22Rv1 (cell line): Measurements from ENCODE around the gene NELL2.

Source experiments
- ZFX ChIP-seq: fragments of 450-650 bp; IDR thresholded peaks from 2 replicates; pipeline ENCODE4 v1.6.1; 2017; ENCODE audit warnings: antibody characterized with exemption, borderline replicate concordance
- TF ChIP-seq, protein P1 (sequence below): fragments of 450-650 bp; IDR thresholded peaks from 2 replicates; pipeline ENCODE4 v1.5.1; 2017; ENCODE audit warnings: mild to moderate bottlenecking

DNA sequence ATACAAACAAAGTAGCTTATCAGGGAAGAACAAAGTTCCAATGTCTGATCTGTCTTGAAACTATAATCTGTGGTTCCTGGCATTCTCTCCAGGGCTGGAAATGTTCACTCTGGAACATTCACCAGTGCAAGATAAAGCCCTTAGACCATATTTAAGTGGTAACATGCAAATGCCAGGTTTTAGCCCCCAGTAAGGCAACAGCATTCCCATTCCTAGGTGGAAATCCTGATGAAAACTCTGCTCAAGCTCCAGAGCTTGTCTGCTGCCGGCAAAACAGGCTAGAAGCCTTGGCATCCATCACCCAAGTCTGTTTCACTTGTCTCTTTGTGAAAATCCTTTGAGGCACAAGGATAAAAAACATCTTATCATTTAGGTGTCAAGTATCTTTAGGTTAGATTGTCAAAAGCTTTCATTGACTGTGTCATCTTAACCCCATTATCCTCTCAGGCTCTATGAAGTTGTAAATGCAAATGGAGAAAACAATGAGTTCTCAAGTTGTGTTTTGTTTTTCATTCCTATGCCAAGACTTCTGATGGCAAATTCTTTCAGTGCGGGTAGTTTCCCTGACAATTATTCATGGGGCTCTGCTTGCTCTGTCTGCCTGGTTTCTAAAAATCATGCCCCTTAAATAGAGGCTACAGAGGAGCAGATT lies 344.7 kb downstream of the NELL2 start:
- TF ChIP-seq, protein P1, sequence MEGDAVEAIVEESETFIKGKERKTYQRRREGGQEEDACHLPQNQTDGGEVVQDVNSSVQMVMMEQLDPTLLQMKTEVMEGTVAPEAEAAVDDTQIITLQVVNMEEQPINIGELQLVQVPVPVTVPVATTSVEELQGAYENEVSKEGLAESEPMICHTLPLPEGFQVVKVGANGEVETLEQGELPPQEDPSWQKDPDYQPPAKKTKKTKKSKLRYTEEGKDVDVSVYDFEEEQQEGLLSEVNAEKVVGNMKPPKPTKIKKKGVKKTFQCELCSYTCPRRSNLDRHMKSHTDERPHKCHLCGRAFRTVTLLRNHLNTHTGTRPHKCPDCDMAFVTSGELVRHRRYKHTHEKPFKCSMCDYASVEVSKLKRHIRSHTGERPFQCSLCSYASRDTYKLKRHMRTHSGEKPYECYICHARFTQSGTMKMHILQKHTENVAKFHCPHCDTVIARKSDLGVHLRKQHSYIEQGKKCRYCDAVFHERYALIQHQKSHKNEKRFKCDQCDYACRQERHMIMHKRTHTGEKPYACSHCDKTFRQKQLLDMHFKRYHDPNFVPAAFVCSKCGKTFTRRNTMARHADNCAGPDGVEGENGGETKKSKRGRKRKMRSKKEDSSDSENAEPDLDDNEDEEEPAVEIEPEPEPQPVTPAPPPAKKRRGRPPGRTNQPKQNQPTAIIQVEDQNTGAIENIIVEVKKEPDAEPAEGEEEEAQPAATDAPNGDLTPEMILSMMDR = no peak
- TF ChIP-seq ZFX = no peak
